Uterus (tissue), 2 donors: Measurements from ENCODE around the gene KCNH1.

Source experiments
- POLR2A ChIP-seq, 2 donors: fragments of 450-650 bp; IDR thresholded peaks; one replicate each; pipeline ENCODE4 v1.6.1; 2016; ENCODE audit warnings: antibody characterized with exemption in 2 of 2, mild to moderate bottlenecking in 1 of 2, moderate library complexity in 1 of 2
- TF ChIP-seq, protein P1 (sequence below), 4 experiments: fragments of 200-600 bp in 2 of 4; fragments of 450-650 bp in 2 of 4; sonication (generic) in 2 of 4; IDR thresholded peaks; one replicate each; pipeline ENCODE4 v1.5.1; 2016 to 2019; ENCODE audit warnings: antibody characterized with exemption in 4 of 4, mild to moderate bottlenecking in 2 of 4, moderate library complexity in 1 of 4

DNA sequence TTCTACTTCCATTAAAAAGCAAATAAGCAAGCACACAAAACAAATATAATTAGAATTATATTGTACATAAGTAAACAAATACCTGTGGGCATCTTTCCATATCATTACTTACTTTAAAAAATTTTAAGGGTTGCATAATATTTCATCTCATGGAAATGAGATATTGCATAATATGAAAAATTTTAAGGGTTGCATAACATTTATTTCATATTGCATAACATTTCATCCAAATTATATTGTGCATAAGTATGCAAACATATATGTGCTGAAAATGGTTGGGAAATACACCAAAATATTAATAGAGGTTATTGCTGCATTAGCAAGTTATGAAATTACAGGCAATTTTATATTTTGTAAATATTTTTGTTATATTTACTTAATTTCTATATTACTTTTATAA is 213.7 kb downstream of the KCNH1 start:
- TF ChIP-seq, protein P1, sequence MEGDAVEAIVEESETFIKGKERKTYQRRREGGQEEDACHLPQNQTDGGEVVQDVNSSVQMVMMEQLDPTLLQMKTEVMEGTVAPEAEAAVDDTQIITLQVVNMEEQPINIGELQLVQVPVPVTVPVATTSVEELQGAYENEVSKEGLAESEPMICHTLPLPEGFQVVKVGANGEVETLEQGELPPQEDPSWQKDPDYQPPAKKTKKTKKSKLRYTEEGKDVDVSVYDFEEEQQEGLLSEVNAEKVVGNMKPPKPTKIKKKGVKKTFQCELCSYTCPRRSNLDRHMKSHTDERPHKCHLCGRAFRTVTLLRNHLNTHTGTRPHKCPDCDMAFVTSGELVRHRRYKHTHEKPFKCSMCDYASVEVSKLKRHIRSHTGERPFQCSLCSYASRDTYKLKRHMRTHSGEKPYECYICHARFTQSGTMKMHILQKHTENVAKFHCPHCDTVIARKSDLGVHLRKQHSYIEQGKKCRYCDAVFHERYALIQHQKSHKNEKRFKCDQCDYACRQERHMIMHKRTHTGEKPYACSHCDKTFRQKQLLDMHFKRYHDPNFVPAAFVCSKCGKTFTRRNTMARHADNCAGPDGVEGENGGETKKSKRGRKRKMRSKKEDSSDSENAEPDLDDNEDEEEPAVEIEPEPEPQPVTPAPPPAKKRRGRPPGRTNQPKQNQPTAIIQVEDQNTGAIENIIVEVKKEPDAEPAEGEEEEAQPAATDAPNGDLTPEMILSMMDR (IDR thresholded peaks at IDR 0.05) = no peak
- TF ChIP-seq POLR2A (IDR thresholded peaks at IDR 0.05) = no peak
